Endodermal cell (in vitro differentiated cells): ENCODE data around the gene BBS12. TPM values are rescaled to one million over a fixed set of nuclear protein-coding genes. Genes with fewer than 3 reads are reported as not detected.

ENCODE experiments used
- DNase-seq: peaks from one replicate; pipeline ENCODE4 v3.0.0-alpha.2; 2017
- H3K27ac ChIP-seq: 2 replicates; pipeline ENCODE4 v1.5.1; 2013; ENCODE audit warnings: mild to moderate bottlenecking, low read depth, low read length, moderate library complexity
- H3K27me3 ChIP-seq: 2 replicates; pipeline ENCODE4 v1.6.1; 2013; ENCODE audit warnings: mild to moderate bottlenecking, low read length, moderate library complexity; ENCODE audit not compliant: insufficient read depth, control insufficient read depth, poor library complexity, severe bottlenecking
- H3K36me3 ChIP-seq: 2 replicates; pipeline ENCODE4 v1.7.0; 2013; ENCODE audit warnings: mild to moderate bottlenecking, low read length, moderate library complexity; ENCODE audit not compliant: control insufficient read depth, insufficient read depth
- H3K4me1 ChIP-seq: one replicate; pipeline ENCODE4 v1.7.0; 2013; ENCODE audit warnings: low read length; ENCODE audit not compliant: control insufficient read depth, insufficient read depth
- H3K4me3 ChIP-seq: 2 replicates; pipeline ENCODE4 v1.5.1; 2013; ENCODE audit warnings: mild to moderate bottlenecking, low read length, moderate library complexity
- H3K9ac ChIP-seq: 2 replicates; pipeline ENCODE4 v1.6.1; 2013; ENCODE audit warnings: mild to moderate bottlenecking, low read length, moderate library complexity; ENCODE audit not compliant: poor library complexity, severe bottlenecking; ENCODE audit errors: extremely low read depth
- H3K9me3 ChIP-seq: 2 replicates; pipeline ENCODE4 v1.6.1; 2013; ENCODE audit warnings: mild to moderate bottlenecking, low read length, moderate library complexity; ENCODE audit not compliant: control insufficient read depth
- H3K27ac Mint-ChIP-seq: 2 replicates; pipeline ENCODE4 v1.8.0; 2020; ENCODE audit warnings: mixed read lengths
- H3K27me3 Mint-ChIP-seq: 2 replicates; pipeline ENCODE4 v1.8.0; 2021; ENCODE audit warnings: mild to moderate bottlenecking, mixed read lengths; ENCODE audit not compliant: insufficient read depth
- H3K36me3 Mint-ChIP-seq: 2 replicates; pipeline ENCODE4 v1.8.0; 2020; ENCODE audit warnings: low read depth, mixed read lengths
- H3K4me1 Mint-ChIP-seq: 2 replicates; pipeline ENCODE4 v1.8.0; 2020; ENCODE audit warnings: mixed read lengths
- H3K4me3 Mint-ChIP-seq: 2 replicates; pipeline ENCODE4 v1.8.0; 2020; ENCODE audit warnings: mild to moderate bottlenecking, moderate library complexity, mixed read lengths
- H3K9me3 Mint-ChIP-seq: 2 replicates; pipeline ENCODE4 v1.8.0; 2020; ENCODE audit warnings: mild to moderate bottlenecking, mixed read lengths
- WGBS, 2 experiments: methylation state at CpG; one replicate each; pipeline versions ENCODE4 v1.1.5 to v1.1.7; 2013; ENCODE audit warnings: missing lambda C conversion rate in 2 of 2, mixed read lengths in 1 of 2; ENCODE audit not compliant: insufficient coverage in 1 of 2, insufficient read length in 1 of 2; 5-methylcytosine and 5-hydroxymethylcytosine counted together
- total RNA-seq, 2 donors: library from RNA; stranded (reverse); fragmentation: NEBNext Ultra II Directional in 1 of 2; extraction: Animal tissue kit (Norgen Biotek cat#: 25700) in 1 of 2; gene quantifications; 2 replicates in 1 of 2; 3 replicates in 1 of 2; pipeline ENCODE4 v1.2.1, GENCODE V29; 2021
- TF ChIP-seq, protein P1 (sequence below): fragments of 200-600 bp; sonication (generic); conservative IDR thresholded peaks from 2 replicates; pipeline ENCODE4 v1.5.0; 2021; ENCODE audit warnings: antibody characterized with exemption, mild to moderate bottlenecking

BBS12 gene
- total RNA-seq, 2 donors from 2014 or later = 4.1 to 4.2 TPM

DNA sequence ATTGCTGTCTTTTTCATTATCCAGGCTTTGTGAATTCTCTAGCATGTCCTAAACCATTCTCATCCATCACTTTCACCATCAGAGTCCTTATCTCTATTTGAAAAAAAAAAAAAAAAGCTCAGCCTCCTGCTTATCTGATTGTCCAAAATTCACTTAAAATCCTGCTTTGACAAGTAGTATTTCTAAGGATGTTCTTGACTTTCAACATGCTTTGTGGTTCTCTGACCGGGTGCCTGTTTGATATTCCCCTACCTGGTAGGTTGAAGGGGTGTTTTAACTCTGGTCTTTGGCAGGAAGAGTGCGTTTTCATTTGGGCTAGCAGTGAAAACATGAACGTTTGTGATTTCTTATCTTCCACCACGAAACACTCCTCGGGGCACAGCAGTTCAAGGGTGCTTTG, 17.3 kb upstream of the BBS12 start:
- DNase-seq = no peak
- no peak overlapping the region for H3K27ac ChIP-seq
- no peaks in the 10 kb centered on the region for H3K4me1 ChIP-seq
- H3K36me3 ChIP-seq = no peaks in the 10 kb centered on the region
- Mint-ChIP-seq H3K27ac (no peak overlapping the region), H3K4me1 (no peaks in the 10 kb centered on the region), H3K36me3 (no peaks in the 10 kb centered on the region), H3K4me3 (no peak overlapping the region), H3K9me3 (no peaks in the 10 kb centered on the region), H3K27me3 (no peaks in the 10 kb centered on the region)
- H3K27me3 ChIP-seq = no peaks in the 10 kb centered on the region
- WGBS, 2 experiments = 80 to 88% methylated on average over 2 to 5 of the region's 5 CpGs
- TF ChIP-seq, protein P1, sequence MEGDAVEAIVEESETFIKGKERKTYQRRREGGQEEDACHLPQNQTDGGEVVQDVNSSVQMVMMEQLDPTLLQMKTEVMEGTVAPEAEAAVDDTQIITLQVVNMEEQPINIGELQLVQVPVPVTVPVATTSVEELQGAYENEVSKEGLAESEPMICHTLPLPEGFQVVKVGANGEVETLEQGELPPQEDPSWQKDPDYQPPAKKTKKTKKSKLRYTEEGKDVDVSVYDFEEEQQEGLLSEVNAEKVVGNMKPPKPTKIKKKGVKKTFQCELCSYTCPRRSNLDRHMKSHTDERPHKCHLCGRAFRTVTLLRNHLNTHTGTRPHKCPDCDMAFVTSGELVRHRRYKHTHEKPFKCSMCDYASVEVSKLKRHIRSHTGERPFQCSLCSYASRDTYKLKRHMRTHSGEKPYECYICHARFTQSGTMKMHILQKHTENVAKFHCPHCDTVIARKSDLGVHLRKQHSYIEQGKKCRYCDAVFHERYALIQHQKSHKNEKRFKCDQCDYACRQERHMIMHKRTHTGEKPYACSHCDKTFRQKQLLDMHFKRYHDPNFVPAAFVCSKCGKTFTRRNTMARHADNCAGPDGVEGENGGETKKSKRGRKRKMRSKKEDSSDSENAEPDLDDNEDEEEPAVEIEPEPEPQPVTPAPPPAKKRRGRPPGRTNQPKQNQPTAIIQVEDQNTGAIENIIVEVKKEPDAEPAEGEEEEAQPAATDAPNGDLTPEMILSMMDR = no peak
- no peak overlapping the region for H3K4me3 ChIP-seq
- no peaks in the 10 kb centered on the region for H3K9me3 ChIP-seq
- H3K9ac ChIP-seq = no peak overlapping the region

DNA sequence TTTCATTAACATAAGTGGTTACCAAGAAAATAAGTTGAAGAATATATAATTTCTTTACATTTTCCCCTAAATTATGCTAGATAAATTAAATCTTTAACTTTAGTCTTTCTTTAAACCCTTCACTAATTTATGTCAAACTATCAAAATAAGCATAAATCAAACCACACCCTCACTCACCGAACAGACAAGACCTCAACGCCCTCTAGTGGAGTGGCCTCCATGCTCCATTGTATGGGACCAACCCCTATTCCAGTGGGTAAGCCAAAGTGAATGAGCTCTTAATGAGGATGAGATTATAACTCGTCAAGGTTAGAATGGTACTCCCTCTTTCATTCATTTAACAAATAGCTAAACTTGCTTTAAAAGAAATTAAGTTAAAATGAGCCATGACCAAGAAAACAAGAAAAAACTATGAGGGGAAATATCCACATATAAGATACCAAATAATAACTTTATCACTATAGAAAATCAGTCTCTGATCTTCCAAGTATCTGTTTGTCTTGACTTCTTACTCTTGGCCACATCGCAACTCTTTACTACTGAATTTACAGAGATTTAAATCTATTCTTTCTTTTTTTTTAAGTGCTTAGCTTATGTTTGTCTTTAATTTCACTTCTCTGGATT, 15.6 kb upstream of the BBS12 start:
- Mint-ChIP-seq H3K27me3 (no peaks in the 10 kb centered on the region), H3K27ac (no peak overlapping the region), H3K9me3 (no peaks in the 10 kb centered on the region), H3K36me3 (no peaks in the 10 kb centered on the region), H3K4me1 (no peaks in the 10 kb centered on the region), H3K4me3 (no peak overlapping the region)
- Histone ChIP-seq H3K4me3 (no peak overlapping the region), H3K9ac (no peak overlapping the region), H3K4me1 (no peaks in the 10 kb centered on the region), H3K36me3 (no peaks in the 10 kb centered on the region), H3K27me3 (no peaks in the 10 kb centered on the region), H3K27ac (no peak overlapping the region), H3K9me3 (no peaks in the 10 kb centered on the region)
- TF ChIP-seq, protein P1 = peak; percentile 96
- 40% methylated on average over 4 of the region's 4 CpGs; no CpG with 5 or more reads in 1 of the 2 experiments for WGBS, 2 experiments
- peak; percentile 87 for DNase-seq

DNA sequence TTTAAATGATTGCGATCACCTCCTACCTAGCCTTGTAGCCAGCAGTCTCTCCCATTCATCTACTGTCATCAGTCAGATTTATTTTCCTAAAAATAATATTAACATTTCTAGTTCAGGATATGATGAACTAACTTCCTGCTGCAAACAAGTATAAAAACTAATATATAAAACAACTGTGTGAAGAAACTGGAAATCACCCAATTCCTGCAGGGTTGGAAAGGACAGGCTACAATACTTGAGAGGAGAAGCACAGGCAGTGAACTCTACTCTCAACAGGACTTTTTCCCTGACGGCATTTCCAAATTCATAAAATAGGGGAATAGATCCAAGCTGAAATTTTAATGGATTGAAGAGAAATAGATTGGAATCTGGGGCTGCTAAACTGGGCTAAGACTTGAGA, 14.2 kb upstream of the BBS12 start:
- no peaks in the 10 kb centered on the region for H3K36me3 Mint-ChIP-seq
- no peak overlapping the region for H3K9ac ChIP-seq

More for the DNA sequence above, 14.2 kb upstream of the BBS12 start:
- Histone ChIP-seq H3K4me1 (no peaks in the 10 kb centered on the region), H3K36me3 (no peaks in the 10 kb centered on the region), H3K27me3 (no peaks in the 10 kb centered on the region), H3K9me3 (no peaks in the 10 kb centered on the region), H3K4me3 (no peak overlapping the region), H3K27ac (no peak overlapping the region)
- H3K4me1 Mint-ChIP-seq = no peaks in the 10 kb centered on the region
- no peaks in the 10 kb centered on the region for H3K9me3 Mint-ChIP-seq
- H3K4me3 Mint-ChIP-seq = no peak overlapping the region
- TF ChIP-seq, protein P1 = no peak
- no peaks in the 10 kb centered on the region for H3K27me3 Mint-ChIP-seq
- H3K27ac Mint-ChIP-seq = no peak overlapping the region
- WGBS, 2 experiments = 94 to 100% methylated on average over 1 to 2 of the region's 2 CpGs
- no peak for DNase-seq
